Thyroid gland (tissue), 4 donors: ENCODE results near the gene GNG12. TPM values are rescaled to one million over a fixed set of nuclear protein-coding genes. Genes with fewer than 3 reads are reported as not detected.

Experiments
- DNase-seq, 2 donors: peaks; one replicate each; pipeline ENCODE4 v3.0.0-alpha.2; 2019
- H3K27ac ChIP-seq, 3 donors: fragments of 200-600 bp; sonication (generic); 1 replicate in 2 of 3; 2 replicates in 1 of 3; pipeline ENCODE4 v1.5.1; 2016 to 2019; ENCODE audit warnings: mild to moderate bottlenecking in 1 of 3, moderate library complexity in 1 of 3
- H3K27me3 ChIP-seq: fragments of 200-600 bp; sonication (generic); one replicate; pipeline ENCODE4 v1.5.1; 2019
- H3K36me3 ChIP-seq, 2 donors: fragments of 200-600 bp; sonication (generic); one replicate each; pipeline ENCODE4 v1.5.1; 2016 to 2019
- H3K4me1 ChIP-seq, 2 donors: fragments of 200-600 bp; sonication (generic); one replicate each; pipeline ENCODE4 v1.5.1; 2017 to 2019
- H3K4me3 ChIP-seq, 3 donors: fragments of 200-600 bp; sonication (generic); replicated peaks in 1 of 3; 1 replicate in 2 of 3; 2 replicates in 1 of 3; pipeline ENCODE4 v1.5.1; 2016; ENCODE audit warnings: mild to moderate bottlenecking in 1 of 3
- H3K9me3 ChIP-seq: fragments of 200-600 bp; sonication (generic); one replicate; pipeline ENCODE4 v1.5.1; 2017
- POLR2A ChIP-seq, 2 donors: fragments of 450-650 bp; IDR thresholded peaks; one replicate each; pipeline ENCODE4 v1.6.1; 2017; ENCODE audit warnings: antibody characterized with exemption in 2 of 2, mild to moderate bottlenecking in 2 of 2, moderate library complexity in 1 of 2
- WGBS, 2 donors: methylation state at CpG; one replicate each; pipeline ENCODE4 v1.1.5; 2017; 5-methylcytosine and 5-hydroxymethylcytosine counted together
- intact Hi-C: fragments of 100-400 bp; cut with DNase I; formaldehyde crosslinking; loops from one replicate; pipeline ENCODE4 v1.15.1; 2023
- total RNA-seq, 4 donors: library from RNA; depleted of rRNA; stranded (reverse); fragments of >200 nt; gene quantifications; one replicate each; pipeline ENCODE4 v1.2.3, GENCODE V29; 2016
- TF ChIP-seq, protein P1 (sequence below), 6 experiments: fragments of 200-600 bp in 3 of 6; fragments of 450-650 bp in 3 of 6; sonication (generic) in 3 of 6; IDR thresholded peaks; one replicate each; pipeline ENCODE4 v1.5.1; 2016 to 2019; ENCODE audit warnings: antibody characterized with exemption in 6 of 6, mild to moderate bottlenecking in 2 of 6, inconsistent platforms in 1 of 6, moderate library complexity in 1 of 6

The GNG12 gene
- total RNA-seq, 4 donors from 2014 or later: 100 to 155 (median 127) TPM

DNA sequence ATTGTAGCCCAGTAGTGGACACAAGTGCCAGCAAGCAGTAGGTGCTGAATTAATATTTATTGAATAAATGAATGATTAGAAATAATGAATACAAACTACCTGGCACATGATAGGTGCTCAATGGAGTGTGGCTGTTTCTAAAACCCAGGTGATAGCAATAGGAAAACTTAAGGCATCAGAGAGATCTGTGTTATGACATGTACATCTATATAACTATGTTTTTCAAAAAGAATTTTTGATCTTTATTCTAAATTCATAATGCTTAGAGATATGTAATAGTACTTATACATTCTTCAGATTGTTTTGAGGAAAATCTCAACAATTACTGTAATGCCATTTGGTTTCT lies 143.3 kb downstream of the GNG12 start:
- Histone ChIP-seq H3K27me3 (no peaks in the 10 kb centered on the region), H3K27ac (no peak overlapping the region), H3K4me3 (no peak overlapping the region), H3K4me1 (peaks cover 15 to 19% of the 10 kb centered on the region in 2 donors), H3K36me3 (peaks cover 7 to 14% of the 10 kb centered on the region in 2 donors), H3K9me3 (no peaks in the 10 kb centered on the region)
- DNase-seq: no peak
- intact Hi-C loops: no loop called here
- no peak for TF ChIP-seq POLR2A (IDR thresholded peaks at IDR 0.05)
- TF ChIP-seq, protein P1, sequence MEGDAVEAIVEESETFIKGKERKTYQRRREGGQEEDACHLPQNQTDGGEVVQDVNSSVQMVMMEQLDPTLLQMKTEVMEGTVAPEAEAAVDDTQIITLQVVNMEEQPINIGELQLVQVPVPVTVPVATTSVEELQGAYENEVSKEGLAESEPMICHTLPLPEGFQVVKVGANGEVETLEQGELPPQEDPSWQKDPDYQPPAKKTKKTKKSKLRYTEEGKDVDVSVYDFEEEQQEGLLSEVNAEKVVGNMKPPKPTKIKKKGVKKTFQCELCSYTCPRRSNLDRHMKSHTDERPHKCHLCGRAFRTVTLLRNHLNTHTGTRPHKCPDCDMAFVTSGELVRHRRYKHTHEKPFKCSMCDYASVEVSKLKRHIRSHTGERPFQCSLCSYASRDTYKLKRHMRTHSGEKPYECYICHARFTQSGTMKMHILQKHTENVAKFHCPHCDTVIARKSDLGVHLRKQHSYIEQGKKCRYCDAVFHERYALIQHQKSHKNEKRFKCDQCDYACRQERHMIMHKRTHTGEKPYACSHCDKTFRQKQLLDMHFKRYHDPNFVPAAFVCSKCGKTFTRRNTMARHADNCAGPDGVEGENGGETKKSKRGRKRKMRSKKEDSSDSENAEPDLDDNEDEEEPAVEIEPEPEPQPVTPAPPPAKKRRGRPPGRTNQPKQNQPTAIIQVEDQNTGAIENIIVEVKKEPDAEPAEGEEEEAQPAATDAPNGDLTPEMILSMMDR (IDR thresholded peaks at IDR 0.05): no peak

DNA sequence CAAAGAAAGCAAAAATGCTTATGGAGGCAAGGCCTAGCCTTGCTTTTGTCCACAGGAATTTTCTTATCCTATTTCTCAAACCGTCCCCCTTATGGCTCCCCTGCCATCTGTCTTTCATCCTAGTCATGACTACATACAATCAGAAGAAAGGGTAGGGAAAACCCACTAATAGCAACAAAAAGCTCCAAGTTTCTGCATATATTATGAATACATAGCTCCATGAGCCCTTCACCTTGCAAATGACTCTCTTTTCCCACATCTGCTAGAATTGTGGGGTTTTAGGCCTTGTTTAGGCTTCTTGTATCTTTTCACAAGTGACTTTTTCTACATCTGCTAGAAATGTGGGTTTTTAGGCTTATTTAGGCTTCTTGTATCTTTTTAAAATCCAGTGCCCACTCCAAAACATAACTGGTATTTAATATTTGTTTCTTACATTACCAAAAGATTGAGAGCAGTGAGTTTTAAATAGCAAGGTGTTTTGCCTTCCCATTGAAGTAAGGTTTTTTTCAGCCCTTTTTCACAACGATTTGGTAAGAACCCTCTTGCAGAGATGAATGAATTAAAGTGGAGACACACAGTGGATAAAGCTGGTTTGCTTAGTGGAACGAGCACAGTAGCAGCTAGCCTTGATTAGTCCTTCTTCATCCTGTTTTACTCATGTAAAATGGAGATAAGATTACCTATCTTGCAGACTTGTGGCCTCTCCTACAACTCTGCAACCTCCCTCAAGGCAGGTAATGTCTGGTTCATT lies 143.8 kb downstream of the GNG12 start:
- Histone ChIP-seq H3K4me1 (peaks cover 15 to 22% of the 10 kb centered on the region in 2 donors), H3K27ac (peak overlapping the region in 2 of 3 donors; percentile 27 to 99), H3K27me3 (no peaks in the 10 kb centered on the region), H3K4me3 (no peak overlapping the region), H3K36me3 (peaks cover 7 to 14% of the 10 kb centered on the region in 2 donors), H3K9me3 (no peaks in the 10 kb centered on the region)
- TF ChIP-seq POLR2A (IDR thresholded peaks at IDR 0.05): no peak
- TF ChIP-seq, protein P1 (IDR thresholded peaks at IDR 0.05): no peak
- 64 to 73% methylated on average over 3 of the region's 3 CpGs for WGBS, 2 donors
- no peak for DNase-seq
- intact Hi-C loops: loop anchor here (10.0 kb wide), 2 partner anchors 65 to 125 kb away; no protein-coding TSS in a partner anchor

DNA sequence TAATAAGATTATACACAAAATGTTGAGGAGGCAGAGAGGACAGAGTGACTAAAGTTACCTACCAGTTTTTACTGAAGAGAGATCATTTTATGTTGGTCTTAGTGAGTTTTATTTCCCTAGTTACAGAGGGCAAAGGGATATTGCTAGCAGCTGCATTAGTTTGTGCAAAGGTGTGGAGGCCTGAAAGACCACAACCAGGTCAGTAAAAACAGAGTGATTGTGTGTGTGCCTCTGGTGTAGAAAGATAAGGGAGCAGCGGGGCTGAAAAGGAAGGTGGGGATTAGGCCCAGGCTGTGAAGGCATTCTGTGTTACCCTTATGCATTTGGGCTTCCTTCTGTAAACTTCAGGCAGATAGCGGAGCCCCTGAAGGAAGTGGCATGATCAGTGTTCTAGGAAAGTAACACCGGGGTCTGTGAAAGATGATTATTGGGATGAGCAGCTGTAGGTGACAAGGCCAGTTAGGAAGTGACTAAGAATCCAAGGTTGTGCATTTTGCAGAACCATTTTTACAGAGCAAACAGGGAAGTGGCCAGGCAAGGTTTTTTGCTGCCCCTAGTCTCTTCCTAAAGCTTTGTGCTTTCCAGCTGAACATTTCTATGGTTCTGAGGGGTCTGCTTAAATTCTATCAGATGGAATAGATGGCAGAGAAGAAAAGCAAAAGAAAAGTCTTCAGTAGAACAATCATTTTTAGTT lies 144.6 kb downstream of the GNG12 start:
- Histone ChIP-seq H3K9me3 (no peaks in the 10 kb centered on the region), H3K27me3 (no peaks in the 10 kb centered on the region), H3K4me1 (peaks cover 15 to 27% of the 10 kb centered on the region in 2 donors), H3K36me3 (peaks cover 7 to 14% of the 10 kb centered on the region in 2 donors), H3K27ac (peak overlapping the region in 2 of 3 donors; percentile 27 to 99), H3K4me3 (no peak overlapping the region)
- 91 to 94% methylated on average over 3 of the region's 3 CpGs for WGBS, 2 donors
- TF ChIP-seq POLR2A (IDR thresholded peaks at IDR 0.05): no peak
- TF ChIP-seq, protein P1 (IDR thresholded peaks at IDR 0.05): no peak
- intact Hi-C loops: loop anchor here (10.0 kb wide), 2 partner anchors 66 to 124 kb away; no protein-coding TSS in a partner anchor
- DNase-seq: no peak

- H3K27ac ChIP-seq: peak overlapping the region; percentile 96 to 99 (median 98)
- 32 to 38% methylated on average over 4 of the region's 4 CpGs for WGBS, 2 donors
- peak; percentile 35 to 39 for DNase-seq
- peaks cover 7 to 14% of the 10 kb centered on the region in 2 donors for H3K36me3 ChIP-seq
- H3K4me1 ChIP-seq: peaks cover 15 to 27% of the 10 kb centered on the region in 2 donors
- H3K27me3 ChIP-seq: no peaks in the 10 kb centered on the region
- H3K9me3 ChIP-seq: no peaks in the 10 kb centered on the region
- peak overlapping the region in 1 of 3 donors; percentile 94 for H3K4me3 ChIP-seq
- TF ChIP-seq, protein P1 (IDR thresholded peaks at IDR 0.05): no peak
- TF ChIP-seq POLR2A (IDR thresholded peaks at IDR 0.05): peak in 1 of 2 donors; percentile 21
- intact Hi-C loops: loop anchor here (10.0 kb wide), 2 partner anchors 67 to 123 kb away; no protein-coding TSS in a partner anchor
These were observed 145.6 kb downstream of the GNG12 start for GRCh38 chr1:67687649-67688048.
